Activated CD8-positive, alpha-beta memory T cell treated with anti-CD3 and anti-CD28 coated beads, Interleukin-2, amount 50 U/mL, for 24 hours (primary cell): ENCODE results near the gene SLC5A8.
"Not testable (repeated sequence)": the region's sequence is repeated elsewhere in the genome, so short reads cannot be mapped to it uniquely, and the experiment has no call there.

Source experiments
- DNase-seq: peaks from one replicate; pipeline ENCODE4 v3.0.0-alpha.2; 2020; ENCODE audit errors: extremely low read depth

Gene SLC5A8

GRCh38 chr12:101168001-101168400 lies 42.0 kb downstream of the SLC5A8 start:
- no peak for DNase-seq

- DNase-seq, result no peak
Observed at GRCh38 chr12:101166866-101167265, 43.2 kb downstream of the SLC5A8 start.

GRCh38 chr12:101165319-101165718 lies 44.7 kb downstream of the SLC5A8 start:
- no peak for DNase-seq

DNA sequence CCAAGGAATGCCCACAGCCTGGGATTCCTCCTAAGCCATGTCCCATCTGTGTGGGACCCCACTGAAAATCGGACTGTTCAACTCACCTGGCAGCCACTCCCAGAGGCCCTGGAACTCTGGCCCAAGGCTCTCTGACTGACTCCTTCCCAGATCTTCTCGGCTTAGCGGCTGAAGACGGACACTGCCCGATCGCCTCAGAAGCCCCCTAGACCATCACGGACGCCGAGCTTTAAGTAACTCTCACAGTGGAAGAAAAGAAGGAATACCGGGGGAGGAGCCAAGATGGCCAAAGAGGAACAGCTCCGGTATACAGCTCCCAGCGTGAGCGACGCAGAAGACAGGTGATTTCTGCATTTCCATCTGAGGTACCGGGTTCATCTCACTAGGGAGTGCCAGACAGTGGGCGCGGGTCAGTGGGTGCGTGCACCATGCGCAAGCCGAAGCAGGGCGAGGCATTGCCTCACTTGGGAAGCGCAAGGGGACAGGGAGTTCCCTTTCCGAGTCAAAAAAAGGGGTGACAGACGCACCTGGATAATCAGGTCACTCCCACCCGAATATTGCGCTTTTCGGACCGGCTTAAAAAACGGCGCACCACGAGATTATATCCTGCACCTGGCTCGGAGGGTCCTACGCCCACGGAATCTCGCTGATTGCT lies 64.1 kb downstream of the SLC5A8 start:
- not testable (repeated sequence) for DNase-seq

- DNase-seq, result no peak
Observed at GRCh38 chr12:101127521-101128219, 82.4 kb downstream of the SLC5A8 start.

DNA sequence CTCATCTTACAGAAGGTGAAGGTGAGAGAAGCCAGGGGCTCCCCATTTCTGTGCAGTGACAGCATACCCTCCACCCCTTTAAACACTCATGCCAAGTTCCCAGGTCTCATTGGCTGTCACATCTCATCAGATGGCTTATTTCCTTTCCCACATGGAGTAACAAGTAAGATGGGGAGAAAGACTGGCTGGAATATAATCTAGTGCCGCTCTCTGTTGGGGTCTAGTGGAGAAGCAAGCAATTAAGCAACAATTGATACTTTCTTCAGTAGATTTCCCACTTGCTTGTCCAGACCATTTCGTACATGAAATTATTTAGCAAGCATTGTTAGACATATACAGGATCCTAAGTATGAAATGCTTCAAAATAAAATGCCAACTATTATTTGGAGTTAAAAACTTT lies 92.2 kb downstream of the SLC5A8 start:
- DNase-seq, result no peak

GRCh38 chr12:101116911-101117310 lies 93.1 kb downstream of the SLC5A8 start:
- DNase-seq, result no peak

DNA sequence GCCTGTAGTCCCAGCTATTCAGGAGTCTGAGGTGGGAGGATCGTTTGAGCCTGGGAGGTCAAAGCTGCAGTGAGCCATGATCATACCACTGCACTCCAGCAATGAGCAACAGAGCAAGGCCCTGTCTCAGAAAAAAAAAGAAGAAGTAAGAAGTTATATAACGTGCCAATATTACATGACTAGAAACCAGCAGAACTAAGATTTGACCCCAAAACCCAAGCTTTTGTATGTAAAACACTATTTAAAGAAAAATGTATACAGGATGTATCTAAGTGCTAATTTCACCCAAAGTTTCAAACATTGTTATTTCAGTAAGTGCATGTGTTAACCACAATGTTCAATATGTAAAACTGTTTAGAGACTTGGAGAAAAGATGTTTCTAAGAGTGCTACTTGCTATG lies 94.7 kb downstream of the SLC5A8 start:
- DNase-seq, result no peak

- DNase-seq, result no peak
Observed at GRCh38 chr12:101111441-101111840, 98.6 kb downstream of the SLC5A8 start.

GRCh38 chr12:101110866-101111265 lies 99.2 kb downstream of the SLC5A8 start:
- DNase-seq, result no peak

DNA sequence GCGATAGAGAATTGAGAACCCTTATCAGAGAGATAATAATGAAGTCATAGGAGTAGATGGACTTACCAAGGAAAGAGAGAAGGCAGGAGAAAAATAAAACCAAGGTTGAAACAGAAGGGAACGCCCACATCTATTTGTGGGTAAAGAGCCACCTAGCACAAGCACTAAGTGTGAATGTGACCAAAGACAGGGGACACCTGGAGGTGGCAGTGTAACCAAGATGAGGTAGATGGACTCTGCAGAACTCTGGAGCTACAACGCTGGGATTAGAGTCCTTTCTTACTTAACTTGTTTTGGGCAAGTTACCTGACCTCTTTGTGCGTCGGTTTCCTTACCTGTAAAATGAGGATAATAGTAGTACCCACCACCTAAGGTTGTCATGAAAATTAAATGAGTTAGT lies 101.9 kb downstream of the SLC5A8 start:
- DNase-seq, result no peak

DNA sequence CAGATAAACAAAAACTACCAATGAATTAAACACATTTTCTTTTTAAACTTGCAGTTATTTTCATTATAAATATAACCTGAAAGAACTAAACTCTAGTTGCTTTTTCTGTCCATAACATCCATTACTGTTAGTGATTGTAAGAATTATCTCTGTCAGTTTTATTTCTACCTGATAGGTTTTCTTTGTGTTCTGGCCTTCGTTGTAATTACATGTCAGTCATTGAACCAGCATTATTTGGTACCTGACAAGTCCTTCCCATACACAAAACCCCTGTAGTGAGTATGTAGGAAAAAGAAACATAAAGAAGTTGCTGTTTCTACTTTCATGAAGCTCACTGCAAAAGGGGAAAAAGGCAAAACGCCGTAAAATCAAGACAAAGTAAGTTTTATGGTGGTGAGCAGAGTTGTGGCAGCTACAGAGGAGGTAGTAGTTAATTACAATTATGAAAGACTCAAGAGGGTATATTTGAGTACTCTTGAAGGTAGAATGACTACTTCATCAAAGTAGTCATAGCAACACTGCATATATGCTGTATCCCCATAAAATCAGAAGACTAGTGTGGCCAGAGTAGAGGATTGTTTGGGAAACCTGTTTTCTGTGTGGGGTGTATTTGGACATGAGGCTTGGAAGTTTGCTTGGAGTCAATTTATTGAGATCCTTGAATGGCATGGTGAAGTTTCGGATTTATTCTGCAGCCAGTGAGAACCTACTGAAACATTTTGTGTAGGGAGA lies 102.8 kb downstream of the SLC5A8 start:
- DNase-seq, result no peak
